ENCODE data around the gene KCTD20.
"Not testable (repeated sequence)": the region's sequence is repeated elsewhere in the genome, so short reads cannot be mapped to it uniquely, and the experiment has no call there.

GRCh38 chr6:36449173-36449572 is 6.4 kb downstream of the KCTD20 start:
- not testable (repeated sequence) for TF ChIP-seq POLR2A (IDR thresholded peaks at IDR 0.05; ENCODE audit: extremely low read depth, insufficient read length); CTCF (IDR thresholded peaks at IDR 0.05; ENCODE audit: low read depth, low read length); MAX (IDR thresholded peaks at IDR 0.05; ENCODE audit: low read depth, low read length); MYC (IDR thresholded peaks at IDR 0.05; ENCODE audit: low read depth, low read length)
